ENCODE data around the gene FBXL2.

FBXL2 gene

GRCh38 chr3:33430571-33430970 is 153.3 kb downstream of the FBXL2 start:
- no peak for DNase-seq

DNA sequence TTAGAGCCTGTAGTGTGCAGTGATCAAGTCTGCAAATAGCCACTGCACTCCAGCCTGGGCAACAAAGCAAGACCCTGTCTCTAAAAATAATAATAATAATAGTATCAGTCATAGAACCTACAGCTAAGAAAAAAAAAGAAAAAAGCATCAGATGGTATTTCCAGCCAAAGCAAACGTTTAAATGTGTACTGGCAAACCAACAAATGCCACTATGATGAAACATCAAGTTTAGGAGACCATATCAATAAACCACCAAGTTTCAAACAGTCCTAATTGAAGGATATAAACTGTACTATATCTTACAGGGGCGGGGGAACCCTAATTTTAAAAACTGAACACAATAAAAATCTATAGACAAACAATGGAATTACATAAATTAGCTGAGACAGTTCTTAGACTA is 156.6 kb downstream of the FBXL2 start:
- DNase-seq: no peak

Measured in NCI-H1694 (cell line).